Kidney epithelial cell (primary cell): ENCODE results near the gene HEATR9. TPM values are rescaled to one million over a fixed set of nuclear protein-coding genes. Genes with fewer than 3 reads are reported as not detected.

Experiments
- DNase-seq: peaks from one replicate; pipeline ENCODE4 v3.0.0-alpha.2; 2010; ENCODE audit warnings: low read depth
- H3K27me3 ChIP-seq: 2 replicates; pipeline ENCODE4 v1.6.0; 2011; ENCODE audit warnings: low read length; ENCODE audit not compliant: control insufficient read depth, insufficient read depth
- H3K36me3 ChIP-seq: 2 replicates; pipeline ENCODE4 v1.5.1; 2011; ENCODE audit warnings: low read length; ENCODE audit not compliant: control insufficient read depth, insufficient read depth
- H3K4me3 ChIP-seq: 2 replicates; pipeline ENCODE4 v1.5.1; 2011; ENCODE audit warnings: low read depth, mild to moderate bottlenecking, control low read depth, low read length
- total RNA-seq: library from RNA; depleted of rRNA; stranded (reverse); fragments of >200 nt; gene quantifications from 2 replicates; pipeline ENCODE4 v1.2.3, GENCODE V29; 2015
- TF ChIP-seq, protein P1 (sequence below): IDR thresholded peaks from 2 replicates; pipeline ENCODE4 v1.5.1; 2011; ENCODE audit warnings: mild to moderate bottlenecking, moderate library complexity, low read length, control low read depth, inconsistent platforms; ENCODE audit not compliant: insufficient read depth, poor library complexity, severe bottlenecking

Gene HEATR9
- total RNA-seq, 1 donor from 2014 or later = not detected

DNA sequence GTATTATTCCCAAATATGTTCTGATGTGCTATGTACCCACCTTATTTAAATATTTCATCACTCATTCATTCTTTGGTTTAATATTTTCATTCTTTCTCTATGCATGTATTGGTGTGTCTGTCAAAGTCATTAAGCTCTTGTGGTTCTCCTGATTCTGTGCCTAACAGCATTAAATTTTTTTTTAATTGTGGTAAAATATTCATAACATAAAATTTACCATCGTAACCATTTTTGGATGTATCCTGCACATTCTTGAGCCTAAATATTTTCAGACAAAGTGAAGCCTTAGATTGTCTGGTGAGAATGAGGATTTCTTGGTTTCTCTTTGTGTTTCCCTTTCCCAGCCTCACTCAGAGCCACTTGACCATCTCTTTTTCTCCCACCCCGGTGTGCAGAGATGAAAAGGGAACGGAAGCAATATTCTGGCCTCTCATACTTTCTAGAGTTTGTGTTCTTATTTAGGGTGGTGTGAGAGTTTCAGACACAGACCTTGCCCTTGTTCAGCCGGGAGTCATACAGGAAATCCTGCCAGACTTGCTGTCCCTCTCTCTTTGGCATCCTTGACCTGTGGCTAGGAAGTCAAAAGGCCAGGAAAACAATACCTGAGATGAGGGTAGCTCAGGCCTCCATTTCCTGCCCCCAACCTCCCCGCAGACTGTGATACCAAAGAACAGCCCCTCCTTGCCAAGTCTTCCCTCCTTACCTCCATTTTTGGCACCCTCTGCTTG is 6.5 kb upstream of the HEATR9 start:
- TF ChIP-seq, protein P1, sequence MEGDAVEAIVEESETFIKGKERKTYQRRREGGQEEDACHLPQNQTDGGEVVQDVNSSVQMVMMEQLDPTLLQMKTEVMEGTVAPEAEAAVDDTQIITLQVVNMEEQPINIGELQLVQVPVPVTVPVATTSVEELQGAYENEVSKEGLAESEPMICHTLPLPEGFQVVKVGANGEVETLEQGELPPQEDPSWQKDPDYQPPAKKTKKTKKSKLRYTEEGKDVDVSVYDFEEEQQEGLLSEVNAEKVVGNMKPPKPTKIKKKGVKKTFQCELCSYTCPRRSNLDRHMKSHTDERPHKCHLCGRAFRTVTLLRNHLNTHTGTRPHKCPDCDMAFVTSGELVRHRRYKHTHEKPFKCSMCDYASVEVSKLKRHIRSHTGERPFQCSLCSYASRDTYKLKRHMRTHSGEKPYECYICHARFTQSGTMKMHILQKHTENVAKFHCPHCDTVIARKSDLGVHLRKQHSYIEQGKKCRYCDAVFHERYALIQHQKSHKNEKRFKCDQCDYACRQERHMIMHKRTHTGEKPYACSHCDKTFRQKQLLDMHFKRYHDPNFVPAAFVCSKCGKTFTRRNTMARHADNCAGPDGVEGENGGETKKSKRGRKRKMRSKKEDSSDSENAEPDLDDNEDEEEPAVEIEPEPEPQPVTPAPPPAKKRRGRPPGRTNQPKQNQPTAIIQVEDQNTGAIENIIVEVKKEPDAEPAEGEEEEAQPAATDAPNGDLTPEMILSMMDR = no peak
- DNase-seq = no peak
- H3K4me3 ChIP-seq = no peak overlapping the region
- no peaks in the 10 kb centered on the region for H3K36me3 ChIP-seq
- H3K27me3 ChIP-seq = no peaks in the 10 kb centered on the region

DNA sequence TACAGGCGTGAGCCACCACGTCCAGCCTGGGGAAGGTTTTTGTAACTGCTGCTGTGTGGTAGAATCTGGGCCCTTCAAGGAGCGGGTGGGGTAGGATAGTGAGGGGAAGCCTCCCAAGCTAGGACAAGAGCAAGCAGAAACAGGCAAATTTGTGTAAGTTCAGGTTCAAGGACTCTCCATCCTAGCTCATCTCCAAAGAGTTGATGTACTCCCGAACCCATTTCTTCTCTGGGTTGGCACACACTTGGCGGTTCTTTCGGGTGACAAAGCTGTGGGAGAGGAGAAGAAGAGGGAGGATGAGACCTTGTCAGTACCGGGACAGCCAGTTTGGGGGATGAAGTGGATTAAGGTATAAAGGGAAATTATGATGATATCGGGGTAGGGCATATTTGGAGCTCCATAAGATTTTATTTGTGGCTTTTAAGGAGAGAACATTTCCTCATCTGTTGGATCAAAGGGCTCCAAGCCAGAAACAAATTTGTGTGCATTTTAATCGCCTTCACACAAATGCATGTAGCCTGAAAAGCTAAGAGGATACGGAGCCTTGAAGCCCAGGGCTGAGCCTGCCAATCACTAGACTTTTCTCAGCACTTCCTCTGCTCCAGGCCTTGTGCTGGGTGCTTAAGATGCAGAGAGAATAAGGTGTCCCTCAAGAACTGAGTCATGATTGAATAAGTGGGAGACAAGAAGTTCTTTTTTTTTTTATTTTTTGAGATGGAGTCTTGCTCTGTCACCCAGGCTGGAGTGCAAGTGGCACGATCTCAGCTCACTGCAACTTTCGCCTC is 3.7 kb upstream of the HEATR9 start:
- H3K4me3 ChIP-seq = no peak overlapping the region
- TF ChIP-seq, protein P1 = no peak
- no peak for DNase-seq
- H3K36me3 ChIP-seq = no peaks in the 10 kb centered on the region
- no peaks in the 10 kb centered on the region for H3K27me3 ChIP-seq

DNA sequence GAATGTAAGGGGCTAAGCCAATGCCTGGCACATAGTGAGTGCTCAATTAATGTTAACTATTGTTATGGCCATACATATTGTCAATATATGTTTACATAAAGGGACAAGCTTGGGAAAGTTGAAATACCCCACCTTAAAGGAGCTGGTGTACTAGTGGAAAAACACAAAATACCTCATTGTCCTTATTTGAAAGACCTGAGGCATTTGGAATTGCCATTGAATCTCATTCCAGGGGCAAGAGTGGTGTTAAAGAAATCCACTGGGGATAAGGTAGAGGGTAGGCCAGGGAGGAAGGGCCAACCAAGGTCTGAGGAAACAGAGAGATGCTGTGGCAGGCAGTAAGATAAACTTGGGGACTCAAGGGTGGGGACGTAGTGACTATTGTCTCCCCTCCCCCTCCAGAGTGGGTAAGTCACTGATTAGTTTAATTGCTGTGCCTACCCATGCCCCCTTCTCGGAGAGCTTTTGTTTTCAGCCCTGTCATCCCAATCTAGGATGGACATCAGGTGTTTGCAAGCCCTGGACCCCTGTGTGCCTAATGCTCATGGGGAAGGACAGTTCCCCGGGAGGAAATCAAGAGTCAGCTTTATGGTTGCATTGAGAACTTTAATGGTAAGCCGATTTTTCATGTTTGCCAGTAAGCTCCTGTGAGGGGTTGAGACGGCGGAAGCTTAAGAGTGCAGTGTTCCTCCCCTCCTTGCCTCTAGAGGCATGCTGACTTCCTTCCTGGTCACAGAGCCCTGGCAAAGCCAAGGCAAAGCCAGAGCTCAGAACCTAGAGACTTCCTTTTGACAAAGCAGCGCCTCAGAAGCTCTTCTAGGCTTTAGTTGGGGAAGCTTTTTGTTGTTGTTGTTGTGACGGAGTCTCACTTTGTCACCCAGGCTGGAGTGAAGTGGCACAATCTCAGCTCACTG is 2.5 kb upstream of the HEATR9 start:
- TF ChIP-seq, protein P1 = no peak
- no peak for DNase-seq
- Histone ChIP-seq H3K4me3 (no peak overlapping the region), H3K27me3 (no peaks in the 10 kb centered on the region), H3K36me3 (no peaks in the 10 kb centered on the region)

DNA sequence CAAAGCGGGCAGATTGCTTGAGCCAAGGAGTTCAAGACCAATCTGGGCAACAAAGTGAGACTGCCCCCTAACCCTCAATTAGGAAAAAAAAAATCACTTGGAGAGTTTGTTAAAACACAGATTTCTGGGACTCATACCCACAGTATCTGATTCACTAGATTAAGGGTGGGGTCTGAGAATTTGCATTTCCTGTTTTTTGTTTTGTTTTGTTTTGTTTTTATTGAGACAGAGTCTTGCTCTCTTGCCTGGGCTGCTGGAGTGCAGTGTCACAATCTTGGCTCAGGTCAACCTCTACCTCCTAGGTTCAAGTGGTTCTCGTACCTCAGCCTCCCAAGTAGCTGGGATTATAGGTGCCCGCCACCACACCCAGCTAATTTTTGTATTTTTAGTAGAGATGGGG is 1.1 kb downstream of the HEATR9 start:
- no peak overlapping the region for H3K4me3 ChIP-seq
- no peaks in the 10 kb centered on the region for H3K27me3 ChIP-seq
- TF ChIP-seq, protein P1 = no peak
- no peak for DNase-seq
- H3K36me3 ChIP-seq = no peaks in the 10 kb centered on the region

DNA sequence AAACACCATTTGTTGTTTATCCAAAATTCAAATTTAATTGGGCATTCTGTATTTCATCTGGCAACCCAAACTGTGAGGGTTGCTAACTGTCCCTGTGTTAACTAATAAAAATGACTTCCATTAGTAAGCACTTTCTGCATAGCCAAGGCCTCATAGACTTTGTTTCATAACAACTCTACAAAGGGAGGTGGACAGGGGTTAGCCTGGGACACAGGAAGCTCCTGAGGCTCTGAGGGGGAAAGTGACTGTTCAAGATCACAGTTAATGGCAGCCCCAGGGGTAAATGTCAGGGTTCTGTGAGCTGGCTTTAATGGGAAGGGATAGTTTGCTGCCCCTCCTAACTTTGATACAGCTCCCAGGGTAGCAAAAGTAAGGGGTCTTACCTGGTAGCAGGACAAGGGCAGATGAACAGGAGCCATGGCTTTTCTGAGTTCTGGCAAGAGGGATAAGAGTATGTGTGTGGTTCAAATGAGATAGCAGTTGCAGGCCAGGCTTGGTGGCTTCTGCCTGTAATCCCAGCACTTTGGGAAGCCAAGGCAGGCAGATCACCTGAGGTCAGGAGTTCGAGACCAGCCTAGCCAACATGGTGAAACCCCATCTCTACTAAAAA is 2.2 kb downstream of the HEATR9 start:
- no peaks in the 10 kb centered on the region for H3K27me3 ChIP-seq
- no peak for DNase-seq
- no peaks in the 10 kb centered on the region for H3K36me3 ChIP-seq
- TF ChIP-seq, protein P1 = no peak
- H3K4me3 ChIP-seq = no peak overlapping the region
